ENCODE data around the gene CLDND1. TPM values are rescaled to one million over a fixed set of nuclear protein-coding genes. Genes with fewer than 3 reads are reported as not detected.

CLDND1 gene
- total and polyA plus RNA-seq, 2 experiments from 2014 or later, result 59.8 to 92.7 TPM

- Histone ChIP-seq H3K9me2 (ENCODE audit: insufficient read depth) (no peaks in the 10 kb centered on the region), H3K4me3 (no peak overlapping the region), H3F3A (replicated peaks; ENCODE audit: low read depth) (no peaks in the 10 kb centered on the region), H3K79me2 (replicated peaks; ENCODE audit: insufficient read depth) (no peaks in the 10 kb centered on the region), H3K27ac (ENCODE audit: low read depth) (no peak overlapping the region), H3K4me2 (no peak overlapping the region), H3K27me3 (ENCODE audit: insufficient read depth) (no peaks in the 10 kb centered on the region), H4K20me1 (replicated peaks; ENCODE audit: insufficient read depth) (no peaks in the 10 kb centered on the region), H3K4me1 (ENCODE audit: insufficient read depth) (no peaks in the 10 kb centered on the region), H3K36me3 (ENCODE audit: insufficient read depth) (no peaks in the 10 kb centered on the region), H2AFZ (no peak overlapping the region)
- no peaks in the 10 kb centered on the region for H3K27me3 Mint-ChIP-seq (ENCODE audit: insufficient read depth, low read depth, poor library complexity)
- no peaks in the 10 kb centered on the region for H3K9me3 Mint-ChIP-seq
- H3K36me3 Mint-ChIP-seq (ENCODE audit: low read depth), result no peaks in the 10 kb centered on the region
- DNase-seq (ENCODE audit: low spot score), result no peak
- no peak for ATAC-seq
- peaks cover 6% of the 10 kb centered on the region for H3K4me1 Mint-ChIP-seq
- no peak overlapping the region for H3K27ac Mint-ChIP-seq
- H3K4me3 Mint-ChIP-seq, result no peak overlapping the region
- TF ChIP-seq STAT1 (IDR thresholded peaks at IDR 0.05; ENCODE audit: unreplicated experiment) (no peak), NANOG (IDR thresholded peaks at IDR 0.05; ENCODE audit: borderline replicate concordance) (no peak), ZNF331 (CRISPR knock-in tag; IDR thresholded peaks at IDR 0.05; ENCODE audit: low read depth) (no peak), EZH2phosphoT487 (IDR thresholded peaks at IDR 0.05; ENCODE audit: unreplicated experiment) (no peak), CREB1 (CRISPR knock-in tag; IDR thresholded peaks at IDR 0.05; ENCODE audit: low read depth) (no peak), EZH2 (IDR thresholded peaks at IDR 0.05; ENCODE audit: low read depth, unreplicated experiment) (no peak), POLR2AphosphoS5 (IDR thresholded peaks at IDR 0.05; ENCODE audit: low read depth) (no peak), JUNB (IDR thresholded peaks at IDR 0.05; ENCODE audit: unreplicated experiment) (no peak), ZNF114 (CRISPR knock-in tag; IDR thresholded peaks at IDR 0.05) (no peak), CTCF (conservative IDR thresholded peaks at IDR 0.05; ENCODE audit: low read depth in 2 of 2) (no peak), REST (IDR thresholded peaks at IDR 0.05; ENCODE audit: unreplicated experiment) (no peak), ZNF462 (CRISPR knock-in tag; IDR thresholded peaks at IDR 0.05) (no peak), ETS1 (IDR thresholded peaks at IDR 0.05) (no peak)
Measured at GRCh38 chr3:98568402-98568801, 45.7 kb upstream of the CLDND1 start.

Data from GM23338 (cell line).